PC-3 (cell line): ENCODE results near the gene KLF16. TPM values are rescaled to one million over a fixed set of nuclear protein-coding genes. Genes with fewer than 3 reads are reported as not detected.

Experiments
- ATAC-seq: fragments of 200-7000 bp; cut with Tn5 transposase; 2 replicates; pipeline ENCODE4 v1.9.1; 2020; ENCODE audit warnings: mild to moderate bottlenecking, moderate library complexity
- BruUV-seq: library from RNA; stranded (reverse); fragments of 400-500 nt; replicated peaks from 2 replicates; lab custom pipeline; 2021; lab: Mats Ljungman, UMichigan
- CTCF ChIA-PET: fragments of 300-600 bp; sonication (Branson Sonifier 250); formaldehyde crosslinking; loops from one replicate; lab custom pipeline; 2022; ENCODE audit warnings: antibody characterized with exemption; lab: Charles Lee
- POLR2A ChIA-PET: fragments of 300-600 bp; sonication (Branson Sonifier 250); formaldehyde crosslinking; loops from one replicate; lab custom pipeline; 2022; ENCODE audit warnings: antibody characterized with exemption; ENCODE audit not compliant: unreplicated experiment; lab: Charles Lee
- DNase-seq: peaks from one replicate; pipeline ENCODE4 v3.0.0-alpha.2; 2015
- H2AFZ ChIP-seq: fragments of 300-600 bp; sonication (generic); 2 replicates; pipeline ENCODE4 v1.6.0; 2016; ENCODE audit warnings: antibody characterized with exemption, low read length
- H3F3A ChIP-seq: fragments of 300-600 bp; sonication (generic); one replicate; pipeline ENCODE4 v1.6.0; 2017; ENCODE audit warnings: antibody characterized with exemption, low read length, control low read depth, mild to moderate bottlenecking; ENCODE audit not compliant: unreplicated experiment
- H3K27ac ChIP-seq: fragments of 300-600 bp; sonication (generic); 2 replicates; pipeline ENCODE4 v1.5.1; 2016; ENCODE audit warnings: mild to moderate bottlenecking, low read length
- H3K27me3 ChIP-seq: fragments of 300-600 bp; sonication (generic); 2 replicates; pipeline ENCODE4 v1.6.1; 2016; ENCODE audit warnings: low read length, mixed read lengths
- H3K36me3 ChIP-seq: fragments of 300-600 bp; sonication (generic); 2 replicates; pipeline ENCODE4 v1.6.1; 2016; ENCODE audit warnings: low read depth, mixed run types, low read length, mixed read lengths
- H3K4me1 ChIP-seq: fragments of 300-600 bp; sonication (generic); 2 replicates; pipeline ENCODE4 v1.5.1; 2016; ENCODE audit warnings: low read length; ENCODE audit not compliant: insufficient read depth
- H3K4me2 ChIP-seq: fragments of 300-600 bp; sonication (generic); 2 replicates; pipeline ENCODE4 v1.6.0; 2016; ENCODE audit warnings: low read length
- H3K4me3 ChIP-seq: fragments of 300-600 bp; sonication (generic); 2 replicates; pipeline ENCODE4 v1.5.1; 2016; ENCODE audit warnings: mild to moderate bottlenecking, low read length, mixed read lengths
- H3K79me2 ChIP-seq: fragments of 300-600 bp; sonication (generic); 2 replicates; pipeline ENCODE4 v1.6.1; 2017; ENCODE audit warnings: low read length, mixed read lengths
- H3K9ac ChIP-seq: fragments of 300-600 bp; sonication (generic); 2 replicates; pipeline ENCODE4 v1.6.0; 2016; ENCODE audit warnings: mild to moderate bottlenecking, low read length
- H3K9me2 ChIP-seq: fragments of 300-600 bp; sonication (generic); replicated peaks from 2 replicates; pipeline ENCODE4 v1.6.1; 2016; ENCODE audit warnings: mixed run types, low read length, mixed read lengths
- H3K9me3 ChIP-seq: fragments of 300-600 bp; sonication (generic); 2 replicates; pipeline ENCODE4 v1.6.1; 2016; ENCODE audit warnings: low read length, mixed read lengths
- H4K20me1 ChIP-seq: fragments of 300-600 bp; sonication (generic); 2 replicates; pipeline ENCODE4 v1.6.1; 2016; ENCODE audit warnings: low read length, mixed read lengths
- CTCF ChIP-seq: fragments of 300-600 bp; sonication (generic); conservative IDR thresholded peaks from 2 replicates; pipeline ENCODE4 v1.5.1; 2017; ENCODE audit warnings: antibody characterized with exemption, low read depth, mild to moderate bottlenecking, low read length
- EZH2 ChIP-seq: fragments of 300-600 bp; sonication (generic); IDR thresholded peaks from one replicate; pipeline ENCODE4 v1.6.1; 2017; ENCODE audit warnings: antibody characterized with exemption, mild to moderate bottlenecking, low read length; ENCODE audit not compliant: unreplicated experiment
- EZH2phosphoT487 ChIP-seq: fragments of 300-600 bp; sonication (generic); IDR thresholded peaks from 2 replicates; pipeline ENCODE4 v1.6.1; 2018; ENCODE audit warnings: mild to moderate bottlenecking, antibody characterized with exemption, low read length, borderline replicate concordance
- intact Hi-C: fragments of 100-400 bp; cut with micrococcal nuclease; formaldehyde crosslinking; loops from 2 replicates; pipeline ENCODE4 v1.9.0; 2023
- total RNA-seq: library from RNA; depleted of rRNA; stranded (reverse); fragments of >200 nt; gene quantifications from 2 replicates; pipeline ENCODE4 v1.2.3, GENCODE V29; 2014

KLF16 gene
- total RNA-seq, 1 experiment from 2014 or later, result 15.1 TPM

DNA sequence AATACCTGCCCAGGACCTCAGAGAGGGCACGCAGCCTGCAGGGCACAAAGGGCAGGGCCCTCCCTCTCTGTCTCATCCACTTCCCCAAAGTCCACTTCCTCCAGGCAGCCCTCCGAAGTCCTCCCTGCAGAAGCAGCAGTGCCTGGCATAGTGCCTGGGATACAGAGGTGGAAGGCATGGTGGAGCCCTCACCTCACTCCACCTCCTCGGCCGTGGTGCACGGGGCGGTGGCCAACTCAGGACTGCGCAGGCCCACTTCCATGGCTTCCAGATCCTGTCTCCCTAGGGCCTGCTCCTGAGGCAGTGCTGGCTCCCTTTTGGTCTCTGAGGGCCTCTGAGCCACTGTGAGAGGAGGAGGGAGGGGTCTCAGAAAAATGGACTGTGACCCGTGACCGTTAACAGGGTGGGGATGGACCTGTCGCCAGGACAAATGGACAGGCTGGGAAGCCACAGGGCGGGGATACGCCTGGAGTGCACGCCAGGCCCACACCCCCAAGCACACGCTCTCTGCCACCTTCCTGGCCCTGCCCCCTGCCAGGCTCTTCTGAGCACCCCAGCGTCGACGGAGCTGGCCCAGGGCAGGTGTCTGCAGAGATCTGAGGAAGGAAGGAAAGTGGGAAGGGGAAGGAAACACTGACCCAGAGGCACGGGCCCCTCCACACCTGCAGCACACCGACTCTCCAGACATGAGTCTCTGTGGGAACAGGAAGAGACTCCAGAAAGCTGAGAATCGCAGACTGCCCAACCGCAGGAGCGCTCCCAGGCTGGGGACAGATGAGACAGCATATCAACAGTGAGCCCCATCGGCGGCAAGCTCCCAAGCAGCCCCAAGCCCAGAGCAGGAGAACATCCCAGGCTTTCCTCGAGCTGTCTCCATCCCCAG, 23.5 kb downstream of the KLF16 start:
- peaks cover 87% of the 10 kb centered on the region for H3K79me2 ChIP-seq
- no TSS peak for BruUV-seq
- H4K20me1 ChIP-seq, result peaks cover 7% of the 10 kb centered on the region; the same call in 1 of the 2 replicates
- no peak overlapping the region for H3K9ac ChIP-seq
- no peaks in the 10 kb centered on the region for H3K9me2 ChIP-seq
- DNase-seq (no peak), ATAC-seq (no peak)
- H3K36me3 ChIP-seq, result no peaks in the 10 kb centered on the region
- no peak overlapping the region for H3K27ac ChIP-seq
- H3F3A ChIP-seq, result no peaks in the 10 kb centered on the region
- no peaks in the 10 kb centered on the region for H3K27me3 ChIP-seq
- H3K4me2 ChIP-seq, result no peak overlapping the region
- intact Hi-C loops, result no loop called here
- ChIA-PET CTCF (no interaction called here), POLR2A (no interaction called here)
- no peak overlapping the region for H2AFZ ChIP-seq
- H3K9me3 ChIP-seq, result no peaks in the 10 kb centered on the region
- H3K4me3 ChIP-seq, result no peak overlapping the region
- no peaks in the 10 kb centered on the region for H3K4me1 ChIP-seq
- TF ChIP-seq EZH2phosphoT487 (no peak), CTCF (no peak), EZH2 (no peak)

- no TSS peak for BruUV-seq
- peak; percentile 38 for DNase-seq
- H3F3A ChIP-seq, result no peaks in the 10 kb centered on the region
- no peaks in the 10 kb centered on the region for H3K36me3 ChIP-seq
- H3K9me2 ChIP-seq, result no peaks in the 10 kb centered on the region
- H3K27me3 ChIP-seq, result no peaks in the 10 kb centered on the region
- no peak overlapping the region for H3K27ac ChIP-seq
- H3K4me2 ChIP-seq, result no peak overlapping the region
- no peaks in the 10 kb centered on the region for H3K9me3 ChIP-seq
- H3K4me1 ChIP-seq, result no peaks in the 10 kb centered on the region
- peaks cover 7% of the 10 kb centered on the region; the same call in 1 of the 2 replicates for H4K20me1 ChIP-seq
- intact Hi-C loops, result no loop called here
- no peak overlapping the region for H3K9ac ChIP-seq
- 0 out of 2 replicates have a peak, but pooled peaks have one; percentile 27 for ATAC-seq
- CTCF ChIA-PET, result interaction anchor here (0.5 kb wide), 1 partner anchor 64 kb away, joined by 3 read pairs; no protein-coding TSS in a partner anchor
- H3K79me2 ChIP-seq, result peaks cover 78% of the 10 kb centered on the region
- H3K4me3 ChIP-seq, result no peak overlapping the region
- TF ChIP-seq EZH2, result no peak
- peak; percentile 82 for TF ChIP-seq CTCF
- H2AFZ ChIP-seq, result no peak overlapping the region
- POLR2A ChIA-PET, result no interaction called here
These were observed 25.7 kb downstream of the KLF16 start for GRCh38 chr19:1837625-1838105.

DNA sequence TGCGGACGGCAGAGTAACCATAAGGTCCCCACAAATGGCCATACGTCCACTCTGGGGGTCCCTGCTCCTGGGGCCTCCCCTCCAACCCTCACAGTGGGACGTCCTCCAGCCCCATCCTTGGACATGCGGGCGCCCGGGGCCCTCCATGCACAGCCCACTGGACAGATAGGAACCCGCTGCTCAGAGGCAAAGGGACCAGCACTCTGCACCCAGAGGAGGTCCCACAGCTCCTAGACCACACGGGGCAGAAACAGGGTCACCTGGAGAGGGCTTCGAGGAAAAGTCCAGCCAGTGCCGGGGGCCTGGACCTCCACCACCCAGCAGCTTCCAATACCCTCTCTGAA, 26.2 kb downstream of the KLF16 start:
- Histone ChIP-seq H3K4me2 (no peak overlapping the region), H3K27me3 (no peaks in the 10 kb centered on the region), H3K79me2 (peaks cover 73% of the 10 kb centered on the region), H3K9ac (no peak overlapping the region), H3K9me2 (no peaks in the 10 kb centered on the region), H3K27ac (no peak overlapping the region), H3K4me3 (no peak overlapping the region), H2AFZ (no peak overlapping the region), H4K20me1 (peaks cover 7% of the 10 kb centered on the region; the same call in 1 of the 2 replicates), H3K9me3 (no peaks in the 10 kb centered on the region), H3K36me3 (no peaks in the 10 kb centered on the region), H3F3A (no peaks in the 10 kb centered on the region), H3K4me1 (no peaks in the 10 kb centered on the region)
- BruUV-seq, result no TSS peak
- ChIA-PET CTCF (no interaction called here), POLR2A (no interaction called here)
- TF ChIP-seq EZH2phosphoT487, result no peak
- no peak for ATAC-seq
- DNase-seq, result no peak
- intact Hi-C loops, result no loop called here
